Breast epithelium (tissue), 3 donors: ENCODE results near the gene PAIP2.

ENCODE experiments used
- CTCF ChIP-seq, 3 donors: fragments of 450-650 bp; IDR thresholded peaks; one replicate each; pipeline ENCODE4 v1.5.1; 2016 to 2017; ENCODE audit warnings: antibody characterized with exemption in 3 of 3, mild to moderate bottlenecking in 3 of 3, moderate library complexity in 3 of 3
- POLR2A ChIP-seq: fragments of 450-650 bp; IDR thresholded peaks from one replicate; pipeline ENCODE4 v1.6.1; 2016; ENCODE audit warnings: antibody characterized with exemption, mild to moderate bottlenecking, moderate library complexity

- no peak for TF ChIP-seq POLR2A
- TF ChIP-seq CTCF (IDR thresholded peaks at IDR 0.05): no peak
Observed at GRCh38 chr5:139415221-139415861, 73.7 kb downstream of the PAIP2 start.
